Mammary epithelial cell (primary cell): ENCODE data around the gene AGTPBP1.

Experiments used
- EZH2 ChIP-seq: IDR thresholded peaks from 2 replicates; pipeline ENCODE4 v1.6.1; 2012; ENCODE audit warnings: low read length, inconsistent platforms, borderline replicate concordance
- TF ChIP-seq, protein P1 (sequence below), 2 donors: IDR thresholded peaks in 1 of 2; conservative IDR thresholded peaks in 1 of 2; 2 replicates each; pipeline ENCODE4 v1.5.1; 2011 to 2012; ENCODE audit warnings: inconsistent platforms in 2 of 2, low read length in 2 of 2, mild to moderate bottlenecking in 2 of 2, control low read depth in 1 of 2, low read depth in 1 of 2; ENCODE audit not compliant: insufficient read depth in 1 of 2; ENCODE audit errors: extremely low read depth in 1 of 2

DNA sequence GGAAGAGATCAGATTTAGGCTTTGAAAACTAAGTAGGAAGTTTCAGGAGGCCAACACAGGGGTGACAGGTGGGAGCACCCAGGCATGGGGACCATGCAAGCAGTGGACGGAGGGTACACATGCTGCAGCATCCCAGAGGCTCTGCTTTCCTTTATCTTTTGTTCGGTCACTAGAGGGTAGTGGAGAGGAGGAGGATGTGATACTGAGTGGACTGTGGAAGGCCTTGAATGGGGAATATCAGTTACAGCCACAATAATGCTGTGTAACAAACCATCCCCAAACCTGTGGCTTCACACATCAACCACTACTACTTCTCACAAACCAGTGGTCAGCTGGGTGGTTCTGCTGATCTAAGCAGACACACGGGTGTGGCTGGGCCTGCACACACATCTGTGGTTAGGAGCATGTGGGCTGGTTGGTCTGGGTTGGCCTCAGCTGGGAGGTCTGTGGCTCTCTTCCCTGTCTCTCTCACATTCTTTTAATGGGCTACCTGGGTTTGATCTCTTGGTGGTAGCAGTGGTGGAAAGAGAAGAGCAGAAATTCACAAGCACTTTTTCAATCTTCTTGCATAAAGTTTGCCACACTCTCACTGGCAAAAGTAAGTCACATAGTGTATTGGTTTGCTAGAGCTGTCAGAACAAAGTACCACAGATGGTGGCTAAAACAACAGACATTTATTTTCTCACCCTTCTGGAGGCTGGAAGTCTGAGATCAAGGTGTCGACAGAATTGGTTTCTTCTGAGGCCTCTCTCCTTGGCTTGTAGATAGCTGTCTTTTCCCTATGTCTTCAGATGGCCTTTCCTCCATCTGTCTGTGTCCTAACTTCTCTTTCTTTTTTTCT is 238.7 kb downstream of the AGTPBP1 start:
- TF ChIP-seq, protein P1, sequence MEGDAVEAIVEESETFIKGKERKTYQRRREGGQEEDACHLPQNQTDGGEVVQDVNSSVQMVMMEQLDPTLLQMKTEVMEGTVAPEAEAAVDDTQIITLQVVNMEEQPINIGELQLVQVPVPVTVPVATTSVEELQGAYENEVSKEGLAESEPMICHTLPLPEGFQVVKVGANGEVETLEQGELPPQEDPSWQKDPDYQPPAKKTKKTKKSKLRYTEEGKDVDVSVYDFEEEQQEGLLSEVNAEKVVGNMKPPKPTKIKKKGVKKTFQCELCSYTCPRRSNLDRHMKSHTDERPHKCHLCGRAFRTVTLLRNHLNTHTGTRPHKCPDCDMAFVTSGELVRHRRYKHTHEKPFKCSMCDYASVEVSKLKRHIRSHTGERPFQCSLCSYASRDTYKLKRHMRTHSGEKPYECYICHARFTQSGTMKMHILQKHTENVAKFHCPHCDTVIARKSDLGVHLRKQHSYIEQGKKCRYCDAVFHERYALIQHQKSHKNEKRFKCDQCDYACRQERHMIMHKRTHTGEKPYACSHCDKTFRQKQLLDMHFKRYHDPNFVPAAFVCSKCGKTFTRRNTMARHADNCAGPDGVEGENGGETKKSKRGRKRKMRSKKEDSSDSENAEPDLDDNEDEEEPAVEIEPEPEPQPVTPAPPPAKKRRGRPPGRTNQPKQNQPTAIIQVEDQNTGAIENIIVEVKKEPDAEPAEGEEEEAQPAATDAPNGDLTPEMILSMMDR (conservative IDR thresholded peaks at IDR 0.05 in 1 of 2, IDR thresholded peaks at IDR 0.05 in 1 of 2; ENCODE audit: extremely low read depth in 1 of 2, insufficient read depth in 1 of 2, low read depth in 1 of 2, low read length in 2 of 2) = no peak
- no peak for TF ChIP-seq EZH2
